Gastrocnemius medialis (tissue), 4 donors: Measurements from ENCODE around the gene ADRB2. TPM values are rescaled to one million over a fixed set of nuclear protein-coding genes. Genes with fewer than 3 reads are reported as not detected.

ENCODE experiments used
- ATAC-seq, 2 donors: fragments of 150-250 bp; one replicate each; pipeline ENCODE4 v1.9.1; 2016
- DNase-seq, 2 donors: peaks; one replicate each; pipeline ENCODE4 v3.0.0-alpha.2; 2019
- H3K27ac ChIP-seq, 4 donors: fragments of 200-600 bp; sonication (generic); 1 replicate in 1 of 4; 2 replicates in 3 of 4; pipeline ENCODE4 v1.5.1; 2016 to 2018; ENCODE audit warnings: mild to moderate bottlenecking in 2 of 4, moderate library complexity in 1 of 4
- H3K27me3 ChIP-seq, 3 donors: fragments of 200-600 bp; sonication (generic) in 2 of 3; 1 replicate in 1 of 3; 2 replicates in 2 of 3; pipeline versions ENCODE4 v1.5.1 to v1.6.0; 2016 to 2019; ENCODE audit warnings: mild to moderate bottlenecking in 1 of 3, moderate library complexity in 1 of 3
- H3K36me3 ChIP-seq, 2 donors: fragments of 200-600 bp; sonication (generic) in 1 of 2; one replicate each; pipeline ENCODE4 v1.5.1; 2017 to 2018
- H3K4me1 ChIP-seq, 2 donors: fragments of 200-600 bp; sonication (generic) in 1 of 2; one replicate each; pipeline ENCODE4 v1.5.1; 2016 to 2017; ENCODE audit warnings: mild to moderate bottlenecking in 2 of 2
- H3K4me3 ChIP-seq, 4 donors: fragments of 200-600 bp; sonication (generic) in 3 of 4; 1 replicate in 1 of 4; 2 replicates in 3 of 4; pipeline ENCODE4 v1.5.1; 2016 to 2019; ENCODE audit warnings: mild to moderate bottlenecking in 2 of 4
- H3K9me3 ChIP-seq, 3 donors: fragments of 200-600 bp; sonication (generic) in 2 of 3; 1 replicate in 1 of 3; 2 replicates in 2 of 3; pipeline ENCODE4 v1.5.1; 2016 to 2019
- CTCF ChIP-seq, 5 experiments: fragments of 450-650 bp in 3 of 5; fragments of 200-600 bp in 2 of 5; sonication (generic) in 2 of 5; IDR thresholded peaks in 4 of 5; conservative IDR thresholded peaks in 1 of 5; 1 replicate in 4 of 5; 2 replicates in 1 of 5; pipeline ENCODE4 v1.5.1; 2016 to 2019; ENCODE audit warnings: antibody characterized with exemption in 5 of 5, mild to moderate bottlenecking in 3 of 5, moderate library complexity in 3 of 5
- POLR2A ChIP-seq, 2 donors: fragments of 450-650 bp; IDR thresholded peaks; one replicate each; pipeline ENCODE4 v1.6.1; 2017; ENCODE audit warnings: antibody characterized with exemption in 2 of 2, mild to moderate bottlenecking in 2 of 2, moderate library complexity in 2 of 2
- in situ Hi-C, 4 donors: fragments of 200-750 bp; cut with MboI; loops; one replicate each; pipeline versions ENCODE4 v1.15.0 to v1.8.0; 2017; ENCODE audit warnings: low sequenced_read_pairs in 4 of 4
- intact Hi-C: fragments of 100-400 bp; cut with DNase I; formaldehyde crosslinking; loops from one replicate; pipeline ENCODE4 v1.15.1; 2023; ENCODE audit warnings: low total_unique reads
- total RNA-seq, 4 donors: library from RNA; depleted of rRNA; stranded (reverse); fragments of >200 nt; gene quantifications; one replicate each; pipeline versions ENCODE4 v1.1.0 to v1.2.3, GENCODE V29; 2016

Gene ADRB2
- 10 to 100 TPM in 1 of 4 donors, 1 to 10 TPM in 3; 4.2 to 17.3 (median 6.8) TPM for total RNA-seq

- peak within 1 kb of the TSS; percentile 90 to 97 (median 94) for H3K27ac ChIP-seq
- H3K4me1 ChIP-seq = peaks cover 27 to 28% of the 10 kb centered on the region in 2 donors
- intact Hi-C loops = loop anchor here (1.0 to 5.0 kb wide), 7 partner anchors 76 to 446 kb away; partner anchors contain the start of genes AFAP1L1 and FBXO38
- no peaks in the 10 kb centered on the region for H3K27me3 ChIP-seq
- no peaks in the 10 kb centered on the region for H3K36me3 ChIP-seq
- H3K9me3 ChIP-seq = no peaks in the 10 kb centered on the region
- DNase-seq = peak; percentile 97 to 98
- ATAC-seq = peak; percentile 77 to 79
- H3K4me3 ChIP-seq = peak within 1 kb of the TSS; percentile 60 to 81 (median 74)
- in situ Hi-C loops = loop anchor here in 2 of 4 donors (10.0 kb wide), 2 partner anchors 129 to 169 kb away; no protein-coding TSS in a partner anchor
- TF ChIP-seq POLR2A (IDR thresholded peaks at IDR 0.05) (peak; percentile 99), CTCF (IDR thresholded peaks at IDR 0.05 in 4 of 5, conservative IDR thresholded peaks at IDR 0.05 in 1 of 5) (peak in 1 of 5 experiments; percentile 3)
These were observed at the start of gene ADRB2 for GRCh38 chr5:148826053-148826738. ADRB2 (plus strand) TSS chr5:148826611; CDS start chr5:148826832, 221 bp downstream.

GRCh38 chr5:148776780-148777179 lies 49.6 kb upstream of the ADRB2 start:
- Histone ChIP-seq H3K9me3 (no peaks in the 10 kb centered on the region), H3K36me3 (no peaks in the 10 kb centered on the region), H3K4me1 (no peaks in the 10 kb centered on the region), H3K27me3 (no peaks in the 10 kb centered on the region), H3K4me3 (no peak overlapping the region), H3K27ac (no peak overlapping the region)
- ATAC-seq (no peak), DNase-seq (no peak)
- intact Hi-C loops = no loop called here
- TF ChIP-seq CTCF (IDR thresholded peaks at IDR 0.05 in 4 of 5, conservative IDR thresholded peaks at IDR 0.05 in 1 of 5) (no peak), POLR2A (IDR thresholded peaks at IDR 0.05) (no peak)
- in situ Hi-C loops = no loop called here

- in situ Hi-C loops = no loop called here
- Histone ChIP-seq H3K4me3 (no peak overlapping the region), H3K27me3 (no peaks in the 10 kb centered on the region), H3K4me1 (no peaks in the 10 kb centered on the region), H3K36me3 (no peaks in the 10 kb centered on the region), H3K27ac (no peak overlapping the region), H3K9me3 (no peaks in the 10 kb centered on the region)
- no peak for ATAC-seq
- TF ChIP-seq POLR2A (IDR thresholded peaks at IDR 0.05) = no peak
- TF ChIP-seq CTCF (IDR thresholded peaks at IDR 0.05 in 4 of 5, conservative IDR thresholded peaks at IDR 0.05 in 1 of 5) = no peak
- intact Hi-C loops = no loop called here
- no peak for DNase-seq
These were observed 47.5 kb upstream of the ADRB2 start for GRCh38 chr5:148778882-148779281.

GRCh38 chr5:148780711-148781110 lies 45.7 kb upstream of the ADRB2 start:
- no peak overlapping the region for H3K27ac ChIP-seq
- TF ChIP-seq CTCF (IDR thresholded peaks at IDR 0.05 in 4 of 5, conservative IDR thresholded peaks at IDR 0.05 in 1 of 5) (no peak), POLR2A (IDR thresholded peaks at IDR 0.05) (no peak)
- H3K4me3 ChIP-seq = no peak overlapping the region
- ATAC-seq (no peak), DNase-seq (no peak)
- in situ Hi-C loops = no loop called here
- no peaks in the 10 kb centered on the region for H3K36me3 ChIP-seq
- no peaks in the 10 kb centered on the region for H3K27me3 ChIP-seq
- intact Hi-C loops = no loop called here
- H3K9me3 ChIP-seq = no peaks in the 10 kb centered on the region
- H3K4me1 ChIP-seq = no peaks in the 10 kb centered on the region
